Common myeloid progenitor, CD34-positive (primary cell): Measurements from ENCODE around the gene NSG1.
"Not testable (repeated sequence)": the region's sequence is repeated elsewhere in the genome, so short reads cannot be mapped to it uniquely, and the experiment has no call there.

Experiments used
- CTCF ChIA-PET: fragments of 350-600 bp; sonication (Branson Sonifier 250); formaldehyde crosslinking; loops from one replicate; lab custom pipeline; 2021; ENCODE audit warnings: antibody characterized with exemption; lab: Charles Lee
- POLR2A ChIA-PET: fragments of 350-600 bp; sonication (Branson Sonifier 250); formaldehyde crosslinking; loops from one replicate; lab custom pipeline; 2021; ENCODE audit warnings: antibody characterized with exemption; lab: Charles Lee
- DNase-seq, 3 donors: peaks; one replicate each; pipeline versions ENCODE4 v3.0.0 to v3.0.0-alpha.2; 2013
- H3K27ac ChIP-seq, 2 experiments: 1 replicate in 1 of 2; 2 replicates in 1 of 2; pipeline ENCODE4 v1.7.0; 2013; ENCODE audit warnings: inconsistent platforms in 2 of 2, low read length in 2 of 2, mild to moderate bottlenecking in 2 of 2, low read depth in 1 of 2, moderate library complexity in 1 of 2; ENCODE audit not compliant: severe bottlenecking in 2 of 2, insufficient read depth in 1 of 2, poor library complexity in 1 of 2
- H3K27me3 ChIP-seq, 5 experiments: replicated peaks in 2 of 5; 1 replicate in 3 of 5; 2 replicates in 2 of 5; pipeline versions ENCODE4 v1.6.1 to v1.7.0; 2013; ENCODE audit warnings: low read length in 4 of 5, mild to moderate bottlenecking in 2 of 5, moderate library complexity in 2 of 5, inconsistent platforms in 1 of 5; ENCODE audit not compliant: insufficient read depth in 5 of 5, control insufficient read depth in 4 of 5
- H3K36me3 ChIP-seq, 4 experiments: 1 replicate in 2 of 4; 2 replicates in 2 of 4; pipeline versions ENCODE4 v1.6.1 to v1.7.0; 2013; ENCODE audit warnings: low read length in 3 of 4, control low read depth in 1 of 4, mild to moderate bottlenecking in 1 of 4; ENCODE audit not compliant: control insufficient read depth in 4 of 4, insufficient read depth in 4 of 4
- H3K4me1 ChIP-seq, 4 experiments: 1 replicate in 3 of 4; 2 replicates in 1 of 4; pipeline versions ENCODE4 v1.6.1 to v1.7.1; 2013; ENCODE audit warnings: low read length in 3 of 4, mild to moderate bottlenecking in 3 of 4, control low read depth in 1 of 4, inconsistent platforms in 1 of 4, moderate library complexity in 1 of 4; ENCODE audit not compliant: control insufficient read depth in 4 of 4, insufficient read depth in 4 of 4; ENCODE audit errors: control extremely low read depth in 1 of 4
- H3K4me3 ChIP-seq, 7 experiments: 1 replicate in 4 of 7; 2 replicates in 3 of 7; pipeline versions ENCODE4 v1.5.1 to v1.7.0; 2013; ENCODE audit warnings: mild to moderate bottlenecking in 7 of 7, low read length in 6 of 7, moderate library complexity in 6 of 7, inconsistent platforms in 2 of 7, low read depth in 2 of 7, control low read depth in 1 of 7; ENCODE audit not compliant: insufficient read depth in 4 of 7, control insufficient read depth in 1 of 7; ENCODE audit errors: extremely low read depth in 1 of 7
- H3K9me3 ChIP-seq, 5 experiments: 1 replicate in 4 of 5; 2 replicates in 1 of 5; pipeline versions ENCODE4 v1.6.1 to v1.7.1; 2013; ENCODE audit warnings: low read length in 4 of 5, mild to moderate bottlenecking in 2 of 5, inconsistent platforms in 1 of 5, low read depth in 1 of 5, moderate library complexity in 1 of 5; ENCODE audit not compliant: control insufficient read depth in 4 of 5, insufficient read depth in 2 of 5; ENCODE audit errors: control extremely low read depth in 1 of 5
- WGBS: methylation state at CpG from one replicate; pipeline ENCODE4 v1.1.5; 2013; ENCODE audit not compliant: insufficient coverage; 5-methylcytosine and 5-hydroxymethylcytosine counted together

NSG1 gene

DNA sequence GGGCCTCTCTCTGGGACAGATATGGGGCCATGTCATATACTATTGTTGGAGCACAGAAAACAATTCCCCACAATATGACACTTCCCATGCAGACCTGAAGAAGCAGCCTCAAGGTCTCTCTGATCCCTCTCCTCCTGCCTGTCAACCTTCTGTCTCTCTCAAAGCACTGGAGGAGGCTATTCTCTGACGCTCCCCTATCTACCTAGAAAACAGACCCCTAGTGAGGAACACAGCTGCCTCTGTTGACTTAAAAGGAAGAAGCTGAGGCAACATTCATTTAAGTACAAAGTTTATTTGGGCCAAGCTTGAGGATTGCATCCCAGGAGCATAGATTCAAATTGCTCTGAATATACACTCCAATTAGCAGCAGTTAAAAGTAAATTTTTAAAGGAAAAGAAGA is 39.3 kb upstream of the NSG1 start:
- Histone ChIP-seq H3K27me3 (peaks cover 0 to 4% (median 0%) of the 10 kb centered on the region in 5 experiments), H3K4me3 (no peak overlapping the region), H3K4me1 (no peaks in the 10 kb centered on the region), H3K36me3 (no peaks in the 10 kb centered on the region), H3K27ac (no peak overlapping the region), H3K9me3 (no peaks in the 10 kb centered on the region)
- ChIA-PET CTCF (interaction anchor here (1.3 to 1.7 kb wide), 3 partner anchors 10 to 23 kb away, joined by 3 read pairs; no protein-coding TSS in a partner anchor), POLR2A (no interaction called here)
- no CpG with 5 or more reads among the region's 1 CpG for WGBS
- no peak for DNase-seq

DNA sequence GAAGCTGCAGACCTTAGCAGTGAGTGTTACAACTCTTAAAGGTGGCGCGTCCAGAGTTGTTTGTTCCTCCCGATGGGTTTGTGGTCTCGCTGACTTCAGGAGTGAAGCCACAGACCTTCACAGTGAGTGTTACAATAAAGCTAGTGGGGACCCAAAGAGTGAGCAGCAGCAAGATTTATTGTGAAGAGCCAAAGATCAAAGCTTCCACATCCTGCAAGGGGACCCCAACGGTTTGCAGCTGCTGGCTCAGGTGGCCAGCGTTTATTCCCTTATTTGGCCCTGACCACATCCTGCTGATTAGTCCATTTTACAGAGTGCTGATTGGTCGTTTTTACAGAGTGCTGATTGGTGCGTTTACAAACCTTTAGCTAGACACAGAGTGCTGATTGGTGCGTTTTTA is 38.3 kb upstream of the NSG1 start:
- H3K4me1 ChIP-seq, H3K9me3 ChIP-seq, H3K4me3 ChIP-seq, POLR2A ChIA-PET, H3K36me3 ChIP-seq, H3K27me3 ChIP-seq, H3K27ac ChIP-seq: not testable (repeated sequence)
- 53% methylated on average over 6 of the region's 9 CpGs for WGBS
- CTCF ChIA-PET, result interaction anchor here (0.7 to 1.7 kb wide), 3 partner anchors 13 to 24 kb away, joined by 3 read pairs; no protein-coding TSS in a partner anchor
- DNase-seq, result peak in 2 of 3 donors; percentile 21 to 45

DNA sequence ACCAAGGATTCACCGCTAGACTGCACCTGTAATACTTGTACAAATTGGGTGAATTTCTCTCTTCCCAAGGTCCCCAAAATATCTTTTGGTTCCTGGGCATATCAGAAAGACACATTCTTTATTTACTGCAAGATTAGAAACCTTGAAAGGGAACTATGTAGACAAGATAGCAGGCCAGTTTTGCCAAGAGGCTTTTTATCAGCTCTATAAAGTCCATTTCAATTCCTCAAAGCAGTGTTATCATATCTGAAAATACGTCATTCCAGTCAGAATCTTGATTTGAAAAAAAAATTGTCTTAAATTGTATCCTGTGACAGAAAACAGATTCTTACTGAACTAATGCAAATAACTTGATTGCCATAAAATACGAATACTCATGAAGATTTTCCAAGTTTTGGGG is 37.0 kb upstream of the NSG1 start:
- POLR2A ChIA-PET, result no interaction called here
- CTCF ChIA-PET, result interaction anchor here (1.0 kb wide), 1 partner anchor 9 kb away, joined by 3 read pairs; no protein-coding TSS in a partner anchor
- no peak overlapping the region for H3K4me3 ChIP-seq
- no peak overlapping the region for H3K27ac ChIP-seq
- no peaks in the 10 kb centered on the region for H3K9me3 ChIP-seq
- 100% methylated on average over 1 of the region's 3 CpGs for WGBS
- peak in 2 of 3 donors; percentile 3 to 7 for DNase-seq
- peaks cover 0 to 7% (median 0%) of the 10 kb centered on the region in 5 experiments for H3K27me3 ChIP-seq
- H3K4me1 ChIP-seq, result no peaks in the 10 kb centered on the region
- no peaks in the 10 kb centered on the region for H3K36me3 ChIP-seq

DNA sequence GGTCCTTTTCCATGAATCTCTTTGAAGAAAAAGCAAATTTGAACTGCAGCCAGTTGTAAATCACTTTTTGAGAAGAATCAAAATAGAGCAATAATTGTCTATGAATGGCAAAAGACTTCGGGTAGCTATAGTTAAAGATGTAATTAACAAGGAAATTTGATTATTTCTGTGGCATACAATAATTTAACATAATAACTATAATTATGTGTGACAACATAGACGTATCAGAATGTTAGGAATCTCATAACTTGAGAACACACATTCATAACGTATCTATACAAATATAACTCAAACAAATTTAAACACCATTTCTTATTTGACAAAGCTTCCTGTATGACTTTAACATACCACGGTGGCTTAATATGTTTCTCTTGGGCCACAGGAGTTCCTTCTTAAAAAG is 36.0 kb upstream of the NSG1 start:
- no peak overlapping the region for H3K4me3 ChIP-seq
- H3K4me1 ChIP-seq, result no peaks in the 10 kb centered on the region
- peaks cover 0 to 18% (median 0%) of the 10 kb centered on the region in 5 experiments for H3K27me3 ChIP-seq
- H3K27ac ChIP-seq, result no peak overlapping the region
- ChIA-PET POLR2A (no interaction called here), CTCF (no interaction called here)
- H3K9me3 ChIP-seq, result no peaks in the 10 kb centered on the region
- 88% methylated on average over 1 of the region's 4 CpGs for WGBS
- no peak for DNase-seq
- H3K36me3 ChIP-seq, result no peaks in the 10 kb centered on the region

DNA sequence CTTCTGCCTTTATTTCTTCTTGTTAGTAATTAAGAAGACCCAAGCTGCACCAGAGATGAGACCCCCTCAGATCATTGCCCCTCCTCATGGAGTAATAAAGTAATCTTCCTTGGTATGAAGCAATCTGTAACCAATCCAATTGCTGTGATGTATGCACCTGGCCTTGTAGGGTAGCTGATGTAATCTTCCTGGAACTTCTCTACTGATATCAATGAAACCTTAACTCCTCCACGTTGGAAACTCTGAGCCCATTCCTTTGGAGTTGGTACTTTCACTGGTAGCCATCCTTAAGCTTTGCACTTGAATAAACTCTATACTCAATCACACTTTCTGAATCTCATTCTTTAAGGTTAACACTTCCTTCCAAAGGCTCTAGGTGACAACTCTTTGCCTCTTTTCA is 31.6 kb upstream of the NSG1 start:
- POLR2A ChIA-PET, result no interaction called here

DNA sequence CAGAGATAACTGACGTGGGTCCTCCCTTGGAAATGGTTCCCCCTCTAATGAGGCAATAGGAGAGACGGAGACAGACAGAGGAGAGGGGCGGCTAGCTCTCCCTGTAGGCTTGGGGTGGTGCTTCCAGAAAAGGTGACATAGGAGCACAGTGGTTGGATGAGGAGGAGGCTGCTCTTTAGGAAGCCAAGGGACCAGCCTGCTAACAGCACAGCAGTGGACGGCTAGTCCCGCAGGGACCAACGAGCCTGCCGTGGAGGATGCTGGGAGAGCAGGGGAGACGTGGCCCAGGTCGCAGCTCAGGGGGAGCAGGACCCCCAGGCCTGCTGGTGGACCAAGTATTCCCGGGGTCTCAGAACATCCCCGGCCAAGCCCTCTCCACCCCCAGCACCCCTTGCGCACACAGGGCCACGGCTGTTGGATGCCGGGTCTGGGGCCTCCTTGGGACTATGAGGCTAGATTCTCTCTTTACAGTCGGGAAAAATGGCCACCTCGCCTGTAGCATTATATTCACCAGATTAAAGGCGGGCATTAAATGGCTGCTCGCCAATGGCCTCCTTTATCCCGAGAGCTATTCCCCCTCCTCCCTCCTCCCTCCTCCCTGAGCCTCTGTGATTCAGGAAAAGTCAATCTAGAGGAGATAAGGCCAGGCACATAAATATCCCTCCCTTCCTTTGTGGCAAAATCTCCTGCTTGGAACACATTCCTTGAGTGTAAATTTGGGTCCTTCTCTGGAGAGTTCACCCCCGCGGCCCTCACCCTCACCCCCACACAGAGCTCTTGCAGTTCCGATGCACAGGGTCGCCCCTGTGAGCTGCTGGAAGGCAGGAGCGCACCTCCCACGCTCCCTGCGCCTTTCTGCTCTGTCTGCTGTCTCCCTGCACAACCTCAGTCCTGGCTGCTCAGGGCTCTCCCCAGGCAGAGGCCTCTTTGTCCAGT is 30.5 kb upstream of the NSG1 start:
- CTCF ChIA-PET, result no interaction called here
- H3K27ac ChIP-seq, result no peak overlapping the region
- H3K27me3 ChIP-seq, result peaks cover 0 to 54% (median 5%) of the 10 kb centered on the region in 5 experiments
- POLR2A ChIA-PET, result no interaction called here
- H3K4me3 ChIP-seq, result no peak overlapping the region
- WGBS, result 77% methylated on average over 18 of the region's 26 CpGs
- no peaks in the 10 kb centered on the region for H3K36me3 ChIP-seq
- no peaks in the 10 kb centered on the region for H3K9me3 ChIP-seq
- no peaks in the 10 kb centered on the region for H3K4me1 ChIP-seq
- DNase-seq, result no peak

More for the DNA sequence above, 31.6 kb upstream of the NSG1 start:
- peaks cover 0 to 50% (median 5%) of the 10 kb centered on the region in 5 experiments for H3K27me3 ChIP-seq
- CTCF ChIA-PET, result no interaction called here
- H3K4me1 ChIP-seq, result no peaks in the 10 kb centered on the region
- H3K4me3 ChIP-seq, result no peak overlapping the region
- no peaks in the 10 kb centered on the region for H3K36me3 ChIP-seq
- H3K27ac ChIP-seq, result no peak overlapping the region
- no peak for DNase-seq
- WGBS, result 92% methylated on average over 1 of the region's 1 CpG
- no peaks in the 10 kb centered on the region for H3K9me3 ChIP-seq
